Measurements from ENCODE around the gene CARD9.

CARD9 gene

DNA sequence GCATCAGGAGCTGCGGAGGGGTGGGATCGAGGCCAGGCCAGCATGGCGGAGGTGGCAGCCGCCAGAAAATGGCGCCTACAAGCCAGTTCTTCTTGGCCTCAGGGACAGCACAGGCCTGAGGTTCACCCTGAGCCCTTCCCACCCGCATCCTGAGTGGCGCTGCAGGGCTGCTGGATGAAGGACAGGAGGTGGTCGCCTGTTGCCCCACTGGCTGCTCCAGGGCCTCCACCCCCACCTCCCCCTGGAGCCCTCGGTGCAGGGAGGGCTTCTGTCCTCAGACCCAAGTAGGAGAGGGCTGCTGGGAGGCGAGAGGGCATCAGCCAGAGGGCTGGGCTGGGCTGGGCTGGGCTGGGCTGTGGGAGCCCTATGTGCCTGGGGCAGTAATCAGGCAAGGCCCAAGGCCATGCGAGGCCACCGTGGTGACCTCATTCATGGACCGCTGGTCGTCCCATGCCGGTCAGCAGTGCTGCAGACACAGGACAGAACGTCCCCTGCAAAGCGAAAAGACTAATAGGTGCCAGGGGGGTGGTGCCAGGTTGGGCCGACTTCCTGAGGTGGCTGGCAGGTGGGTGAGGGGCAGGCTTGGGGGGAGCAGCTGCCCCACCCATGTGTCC, 32.3 kb downstream of the CARD9 start:
- TF ChIP-seq, protein P1, sequence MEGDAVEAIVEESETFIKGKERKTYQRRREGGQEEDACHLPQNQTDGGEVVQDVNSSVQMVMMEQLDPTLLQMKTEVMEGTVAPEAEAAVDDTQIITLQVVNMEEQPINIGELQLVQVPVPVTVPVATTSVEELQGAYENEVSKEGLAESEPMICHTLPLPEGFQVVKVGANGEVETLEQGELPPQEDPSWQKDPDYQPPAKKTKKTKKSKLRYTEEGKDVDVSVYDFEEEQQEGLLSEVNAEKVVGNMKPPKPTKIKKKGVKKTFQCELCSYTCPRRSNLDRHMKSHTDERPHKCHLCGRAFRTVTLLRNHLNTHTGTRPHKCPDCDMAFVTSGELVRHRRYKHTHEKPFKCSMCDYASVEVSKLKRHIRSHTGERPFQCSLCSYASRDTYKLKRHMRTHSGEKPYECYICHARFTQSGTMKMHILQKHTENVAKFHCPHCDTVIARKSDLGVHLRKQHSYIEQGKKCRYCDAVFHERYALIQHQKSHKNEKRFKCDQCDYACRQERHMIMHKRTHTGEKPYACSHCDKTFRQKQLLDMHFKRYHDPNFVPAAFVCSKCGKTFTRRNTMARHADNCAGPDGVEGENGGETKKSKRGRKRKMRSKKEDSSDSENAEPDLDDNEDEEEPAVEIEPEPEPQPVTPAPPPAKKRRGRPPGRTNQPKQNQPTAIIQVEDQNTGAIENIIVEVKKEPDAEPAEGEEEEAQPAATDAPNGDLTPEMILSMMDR (IDR thresholded peaks at IDR 0.05; ENCODE audit: low read depth, low read length): no peak
- no peak overlapping the region for H3K4me3 ChIP-seq (ENCODE audit: low read depth, low read length)

DNA sequence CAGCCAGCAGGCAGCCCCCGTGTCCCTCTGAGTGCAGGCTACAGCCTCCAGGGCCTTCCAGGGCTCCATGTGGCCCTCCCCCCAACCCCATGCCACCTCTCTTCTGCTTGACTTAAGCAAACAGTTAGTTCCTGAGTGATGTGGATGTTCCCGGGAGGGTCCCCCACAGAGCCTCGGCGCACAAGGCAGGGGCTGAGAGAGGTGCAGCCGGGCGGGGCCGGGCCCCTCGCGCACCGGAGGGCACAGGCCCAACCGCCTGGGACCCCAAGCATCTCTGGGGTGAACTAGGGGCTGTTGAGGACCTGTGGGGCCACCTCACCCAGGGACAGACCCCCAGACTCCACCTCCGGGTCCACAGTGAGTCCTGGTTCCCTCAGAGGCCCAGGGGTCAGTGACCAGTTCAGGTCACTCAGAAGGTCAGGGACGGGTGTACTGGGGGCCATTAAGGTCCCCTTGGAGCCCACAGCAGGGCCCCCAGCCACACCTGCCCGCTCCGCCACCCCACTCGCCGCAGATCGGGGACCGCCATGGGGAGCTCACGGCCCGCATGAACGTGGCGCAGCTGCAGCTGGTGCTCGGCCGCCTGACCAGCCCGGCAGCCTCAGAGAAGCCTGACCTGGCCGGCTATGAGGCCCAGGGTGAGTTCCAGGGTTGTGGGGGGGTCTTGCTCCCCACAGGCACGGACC, 33.0 kb downstream of the CARD9 start:
- TF ChIP-seq, protein P1 (IDR thresholded peaks at IDR 0.05; ENCODE audit: low read depth, low read length): no peak
- H3K4me3 ChIP-seq (ENCODE audit: low read depth, low read length): no peak overlapping the region

DNA sequence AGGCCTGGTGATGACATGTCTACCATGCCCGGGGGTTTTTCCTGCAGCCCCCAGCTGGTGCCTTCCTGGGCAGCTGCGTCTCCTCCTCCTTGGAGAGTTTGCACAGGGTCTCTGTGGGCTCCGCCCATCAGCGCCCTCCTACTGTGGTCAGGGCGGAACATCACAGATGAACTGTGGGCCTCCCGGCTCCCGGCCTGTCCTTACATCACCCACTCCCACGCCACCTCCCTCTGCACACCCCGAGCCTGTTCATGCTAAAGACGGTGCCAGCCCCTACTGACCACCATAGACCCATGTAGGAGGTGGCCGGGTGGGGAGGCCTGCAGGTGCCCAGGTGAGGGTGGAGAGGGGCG, 33.5 kb downstream of the CARD9 start:
- TF ChIP-seq, protein P1 (IDR thresholded peaks at IDR 0.05; ENCODE audit: low read depth, low read length): no peak
- H3K4me3 ChIP-seq (ENCODE audit: low read depth, low read length): no peak overlapping the region

DNA sequence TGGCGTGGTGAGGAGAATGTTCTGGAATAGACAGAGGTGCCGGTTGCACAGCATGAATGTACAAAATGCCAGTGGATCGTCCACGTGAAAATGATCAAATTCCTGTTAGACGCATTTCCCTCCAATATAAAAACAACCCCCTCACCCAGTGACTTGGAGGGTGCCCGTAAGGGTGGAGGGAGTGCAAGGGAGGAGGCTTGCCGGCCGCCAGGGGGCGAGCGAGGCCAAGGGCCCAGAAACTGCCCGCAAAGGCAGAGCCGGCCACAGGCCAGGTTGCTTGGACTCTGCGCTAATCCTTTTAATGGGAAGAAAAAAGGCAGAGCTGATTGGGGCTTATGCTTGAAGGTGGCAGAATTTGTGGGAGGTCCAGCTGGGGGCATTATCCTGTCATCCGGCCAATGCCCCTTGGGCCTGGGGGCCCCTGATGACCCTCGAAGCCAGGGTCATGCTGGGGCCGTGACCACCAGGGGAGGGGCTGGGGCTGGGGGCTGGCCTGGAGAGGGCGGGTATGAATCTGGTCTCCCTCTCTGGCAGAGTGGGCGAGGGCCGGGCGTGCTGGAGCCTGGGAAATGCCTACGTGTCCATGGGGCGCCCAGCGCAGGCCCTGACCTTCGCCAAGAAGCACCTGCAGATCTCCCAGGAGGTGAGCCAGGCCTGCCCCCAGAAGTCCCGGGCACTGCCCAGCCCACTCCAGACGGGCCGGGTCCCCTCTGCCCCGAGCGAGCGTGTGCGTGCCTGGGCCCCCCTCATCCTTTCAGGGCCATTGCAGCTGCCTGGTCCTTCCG, 34.1 kb downstream of the CARD9 start:
- TF ChIP-seq, protein P1 (IDR thresholded peaks at IDR 0.05; ENCODE audit: low read depth, low read length): peak; percentile 80

DNA sequence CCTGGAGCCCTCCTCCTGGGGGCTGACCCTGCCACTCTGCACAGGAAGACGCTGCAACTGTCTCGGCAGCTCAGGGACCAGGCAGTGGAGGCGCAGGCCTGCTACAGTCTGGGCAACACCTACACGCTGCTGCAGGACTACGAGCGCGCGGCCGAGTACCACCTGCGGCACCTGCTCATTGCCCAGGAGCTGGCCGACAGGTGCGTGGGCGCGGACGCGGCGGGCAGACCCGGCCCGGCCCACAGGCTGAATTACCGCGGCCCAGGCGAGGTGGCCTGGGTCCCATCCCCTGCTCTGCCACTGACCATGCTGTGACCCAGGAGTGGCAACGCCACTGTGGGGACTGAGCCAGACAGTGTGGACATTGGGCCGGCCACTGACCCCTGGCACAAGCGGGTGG, 35.0 kb downstream of the CARD9 start:
- TF ChIP-seq, protein P1 (IDR thresholded peaks at IDR 0.05; ENCODE audit: low read depth, low read length): no peak
- no peak overlapping the region for H3K4me3 ChIP-seq (ENCODE audit: low read depth, low read length)

More for the DNA sequence above, 34.1 kb downstream of the CARD9 start:
- no peak overlapping the region for H3K4me3 ChIP-seq (ENCODE audit: low read depth, low read length)

DNA sequence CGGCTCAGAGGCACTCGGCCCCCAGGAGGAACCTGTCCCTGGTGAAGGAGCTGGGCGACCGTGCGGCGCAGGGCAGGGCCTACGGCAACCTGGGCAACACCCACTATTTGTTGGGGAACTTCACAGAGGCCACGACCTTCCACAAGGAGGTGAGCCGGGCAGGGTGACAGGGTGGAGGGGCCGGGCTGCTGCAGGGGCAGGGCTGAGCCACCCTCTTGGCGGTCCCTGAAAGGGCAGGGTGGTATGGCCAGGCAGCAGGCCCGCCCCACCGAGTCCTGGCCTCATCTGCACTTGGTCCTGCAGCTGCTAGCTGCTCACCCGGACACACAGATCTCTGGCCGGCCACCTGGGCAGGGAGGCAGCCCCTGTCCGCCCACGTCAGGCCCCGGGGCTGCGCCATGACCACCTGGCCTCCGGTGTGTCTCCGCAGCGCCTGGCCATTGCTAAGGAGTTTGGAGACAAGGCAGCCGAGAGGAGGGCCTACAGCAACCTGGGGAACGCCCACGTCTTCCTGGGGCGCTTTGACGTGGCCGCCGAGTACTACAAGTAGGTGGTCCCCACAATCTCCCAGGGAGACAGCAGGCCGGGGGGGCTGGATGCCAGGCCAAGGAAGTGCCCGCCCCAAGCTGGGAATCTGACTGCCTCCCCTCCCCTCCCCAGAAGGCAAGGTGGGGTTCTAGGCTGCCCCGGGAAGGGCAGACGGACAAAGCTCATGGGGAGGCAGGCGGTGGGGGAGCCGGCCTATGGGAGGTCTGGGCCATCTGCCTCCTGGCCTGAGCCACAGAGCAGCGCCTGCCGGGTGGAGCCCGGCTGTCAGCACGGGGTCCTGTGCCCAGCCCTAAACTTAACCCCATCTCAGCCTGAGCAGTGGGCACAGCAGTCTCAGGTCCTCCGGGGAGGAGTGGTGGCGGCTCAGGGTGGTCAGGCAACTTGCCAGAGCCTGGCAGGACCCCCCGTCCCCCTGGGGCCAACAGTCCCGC, 35.8 kb downstream of the CARD9 start:
- TF ChIP-seq, protein P1 (IDR thresholded peaks at IDR 0.05; ENCODE audit: low read depth, low read length): no peak
- H3K4me3 ChIP-seq (ENCODE audit: low read depth, low read length): no peak overlapping the region

Data from WI38 (cell line).